ENCODE results near the gene TDRD10.

- no peak for TF ChIP-seq CTCF (IDR thresholded peaks at IDR 0.05)
- no peak for TF ChIP-seq POLR2A (IDR thresholded peaks at IDR 0.05)
These were observed 33.3 kb upstream of the TDRD10 start for GRCh38 chr1:154468535-154469250.
